CD14-positive monocyte (primary cell): ENCODE measurements around the gene OR2F1. TPM values are rescaled to one million over a fixed set of nuclear protein-coding genes. Genes with fewer than 3 reads are reported as not detected.

ENCODE experiments used
- DNase-seq, 3 donors: peaks; one replicate each; pipeline ENCODE4 v3.0.0-alpha.2; 2011 to 2022
- H2AFZ ChIP-seq: 2 replicates; pipeline ENCODE4 v1.6.0; 2012; ENCODE audit warnings: mild to moderate bottlenecking, low read depth, low read length, inconsistent platforms; ENCODE audit not compliant: insufficient read depth, poor library complexity, severe bottlenecking
- H3K27ac ChIP-seq, 2 donors: 1 replicate in 1 of 2; 2 replicates in 1 of 2; pipeline ENCODE4 v1.5.1; 2012 to 2013; ENCODE audit warnings: low read length in 2 of 2, control low read depth in 1 of 2, inconsistent platforms in 1 of 2, low read depth in 1 of 2, mild to moderate bottlenecking in 1 of 2
- H3K27me3 ChIP-seq, 2 donors: one replicate each; pipeline versions ENCODE4 v1.6.0 to v1.6.1; 2011 to 2013; ENCODE audit warnings: low read length in 2 of 2; ENCODE audit not compliant: control insufficient read depth in 2 of 2, insufficient read depth in 2 of 2
- H3K36me3 ChIP-seq, 2 donors: replicated peaks in 1 of 2; 1 replicate in 1 of 2; 2 replicates in 1 of 2; pipeline versions ENCODE4 v1.5.1 to v1.6.1; 2012 to 2013; ENCODE audit warnings: low read length in 2 of 2, control low read depth in 1 of 2, inconsistent platforms in 1 of 2, mild to moderate bottlenecking in 1 of 2; ENCODE audit not compliant: insufficient read depth in 2 of 2, control insufficient read depth in 1 of 2
- H3K4me1 ChIP-seq, 2 donors: 1 replicate in 1 of 2; 2 replicates in 1 of 2; pipeline versions ENCODE4 v1.5.1 to v1.6.1; 2012 to 2013; ENCODE audit warnings: low read length in 2 of 2, control low read depth in 1 of 2, inconsistent platforms in 1 of 2, mild to moderate bottlenecking in 1 of 2, moderate library complexity in 1 of 2; ENCODE audit not compliant: insufficient read depth in 2 of 2, control insufficient read depth in 1 of 2
- H3K4me2 ChIP-seq: replicated peaks from 2 replicates; pipeline ENCODE3; 2012; ENCODE audit warnings: low read length, moderate library complexity, mild to moderate bottlenecking; ENCODE audit not compliant: poor library complexity, severe bottlenecking; ENCODE audit errors: extremely low read depth
- H3K4me3 ChIP-seq, 3 experiments: fragments of 200-600 bp in 1 of 3; sonication (generic) in 1 of 3; replicated peaks in 1 of 3; 1 replicate in 2 of 3; 2 replicates in 1 of 3; pipeline ENCODE4 v1.5.1; 2011 to 2013; ENCODE audit warnings: low read length in 3 of 3, mild to moderate bottlenecking in 3 of 3, control low read depth in 2 of 3, low read depth in 2 of 3, inconsistent platforms in 1 of 3, moderate library complexity in 1 of 3
- H3K79me2 ChIP-seq: 2 replicates; pipeline ENCODE4 v1.6.0; 2012; ENCODE audit warnings: mild to moderate bottlenecking, control low read depth, inconsistent platforms, low read length, moderate library complexity; ENCODE audit not compliant: insufficient read depth
- H3K9ac ChIP-seq: 2 replicates; pipeline ENCODE4 v1.6.0; 2017; ENCODE audit warnings: low read length, mild to moderate bottlenecking; ENCODE audit not compliant: insufficient read depth, poor library complexity, severe bottlenecking
- H3K9me3 ChIP-seq, 2 donors: replicated peaks in 1 of 2; 1 replicate in 1 of 2; 2 replicates in 1 of 2; pipeline versions ENCODE4 v1.5.1 to v1.6.1; 2012 to 2013; ENCODE audit warnings: low read length in 2 of 2, control low read depth in 1 of 2; ENCODE audit not compliant: control insufficient read depth in 1 of 2, insufficient read depth in 1 of 2
- H4K20me1 ChIP-seq: 2 replicates; pipeline ENCODE4 v1.6.0; 2012; ENCODE audit warnings: mild to moderate bottlenecking, low read length, control low read depth, moderate library complexity; ENCODE audit not compliant: insufficient read depth
- H3K27ac Mint-ChIP-seq, 7 donors: one replicate each; pipeline ENCODE4 v1.8.0; 2020; ENCODE audit warnings: mild to moderate bottlenecking in 7 of 7, mixed read lengths in 7 of 7, moderate library complexity in 6 of 7, inconsistent platforms in 2 of 7
- H3K27me3 Mint-ChIP-seq, 3 donors: one replicate each; pipeline ENCODE4 v1.8.0; 2021 to 2022; ENCODE audit warnings: low read depth in 3 of 3, mild to moderate bottlenecking in 3 of 3, mixed read lengths in 3 of 3, moderate library complexity in 3 of 3, inconsistent platforms in 1 of 3
- H3K36me3 Mint-ChIP-seq, 2 donors: one replicate each; pipeline ENCODE4 v1.8.0; 2020; ENCODE audit warnings: mixed read lengths in 2 of 2, inconsistent platforms in 1 of 2, mild to moderate bottlenecking in 1 of 2
- H3K4me1 Mint-ChIP-seq: one replicate; pipeline ENCODE4 v1.8.0; 2020; ENCODE audit warnings: mild to moderate bottlenecking, mixed read lengths
- H3K4me3 Mint-ChIP-seq, 2 donors: one replicate each; pipeline ENCODE4 v1.8.0; 2020; ENCODE audit warnings: mild to moderate bottlenecking in 2 of 2, mixed read lengths in 2 of 2, moderate library complexity in 1 of 2
- H3K9me3 Mint-ChIP-seq, 7 donors: one replicate each; pipeline ENCODE4 v1.8.0; 2020 to 2022; ENCODE audit warnings: mixed read lengths in 7 of 7, mild to moderate bottlenecking in 6 of 7, moderate library complexity in 6 of 7, inconsistent platforms in 2 of 7
- CTCF ChIP-seq: fragments of 200-600 bp; IDR thresholded peaks from one replicate; pipeline ENCODE4 v1.8.0; 2022; ENCODE audit warnings: antibody characterized with exemption, mild to moderate bottlenecking
- WGBS: methylation state at CpG from one replicate; pipeline ENCODE4 v1.1.5; 2013; ENCODE audit warnings: missing lambda C conversion rate; ENCODE audit not compliant: insufficient coverage; 5-methylcytosine and 5-hydroxymethylcytosine counted together
- intact Hi-C, 2 donors: fragments of 100-400 bp; cut with micrococcal nuclease; formaldehyde crosslinking; loops; one replicate each; pipeline versions ENCODE4 v1.15.0 to v1.15.1; 2023
- polyA plus RNA-seq, 3 donors: library from polyadenylated mRNA; depleted of rRNA in 1 of 3; unstranded in 2 of 3; stranded (reverse) in 1 of 3; fragments of 300-500 nt in 2 of 3; fragments of >200 nt in 1 of 3; fragmentation: Illumina TruSeq in 2 of 3; gene quantifications; 1 replicate in 2 of 3; 2 replicates in 1 of 3; pipeline ENCODE4 v1.2.3, GENCODE V29; 2012 to 2021

OR2F1 gene
- polyA plus RNA-seq, 3 donors = not detected

GRCh38 chr7:143947111-143947510 is 7.5 kb upstream of the OR2F1 start:
- H3K27me3 Mint-ChIP-seq = peaks cover 0 to 1% (median 0%) of the 10 kb centered on the region in 3 donors
- Histone ChIP-seq H3K36me3 (no peaks in the 10 kb centered on the region), H3K27me3 (no peaks in the 10 kb centered on the region), H3K27ac (no peak overlapping the region), H3K79me2 (no peaks in the 10 kb centered on the region), H2AFZ (no peak overlapping the region), H3K9ac (no peak overlapping the region), H3K4me3 (no peak overlapping the region), H3K4me1 (no peaks in the 10 kb centered on the region), H4K20me1 (no peaks in the 10 kb centered on the region), H3K9me3 (no peaks in the 10 kb centered on the region), H3K4me2 (no peak overlapping the region)
- peaks cover 0 to 11% (median 7%) of the 10 kb centered on the region in 7 donors for H3K9me3 Mint-ChIP-seq
- H3K4me1 Mint-ChIP-seq = no peaks in the 10 kb centered on the region
- no CpG with 5 or more reads among the region's 2 CpGs for WGBS
- no peak for DNase-seq
- no peak overlapping the region for H3K4me3 Mint-ChIP-seq
- intact Hi-C loops = no loop called here
- no peak overlapping the region for H3K27ac Mint-ChIP-seq
- no peak for TF ChIP-seq CTCF
- H3K36me3 Mint-ChIP-seq = no peaks in the 10 kb centered on the region

- Mint-ChIP-seq H3K4me3 (no peak overlapping the region), H3K27ac (no peak overlapping the region), H3K9me3 (peaks cover 0 to 11% (median 7%) of the 10 kb centered on the region in 7 donors), H3K4me1 (no peaks in the 10 kb centered on the region), H3K36me3 (no peaks in the 10 kb centered on the region), H3K27me3 (peaks cover 0 to 1% (median 0%) of the 10 kb centered on the region in 3 donors)
- intact Hi-C loops = no loop called here
- Histone ChIP-seq H3K4me3 (no peak overlapping the region), H3K4me1 (no peaks in the 10 kb centered on the region), H3K9ac (no peak overlapping the region), H4K20me1 (no peaks in the 10 kb centered on the region), H3K9me3 (no peaks in the 10 kb centered on the region), H3K27me3 (no peaks in the 10 kb centered on the region), H3K79me2 (no peaks in the 10 kb centered on the region), H3K27ac (no peak overlapping the region), H3K4me2 (no peak overlapping the region), H3K36me3 (no peaks in the 10 kb centered on the region), H2AFZ (no peak overlapping the region)
- TF ChIP-seq CTCF = no peak
- no CpG with 5 or more reads among the region's 2 CpGs for WGBS
- no peak for DNase-seq
Measured at GRCh38 chr7:143948733-143949132, 5.9 kb upstream of the OR2F1 start.
